PC-3 (cell line): ENCODE results near the gene FGGY.
"Not testable (repeated sequence)": the region's sequence is repeated elsewhere in the genome, so short reads cannot be mapped to it uniquely, and the experiment has no call there.

Source experiments
- CTCF ChIP-seq: fragments of 300-600 bp; sonication (generic); conservative IDR thresholded peaks from 2 replicates; pipeline ENCODE4 v1.5.1; 2017; ENCODE audit warnings: antibody characterized with exemption, low read depth, mild to moderate bottlenecking, low read length
- EZH2phosphoT487 ChIP-seq: fragments of 300-600 bp; sonication (generic); IDR thresholded peaks from 2 replicates; pipeline ENCODE4 v1.6.1; 2018; ENCODE audit warnings: mild to moderate bottlenecking, antibody characterized with exemption, low read length, borderline replicate concordance

GRCh38 chr1:59299670-59300069, 2.8 kb downstream of the FGGY start:
- TF ChIP-seq CTCF, EZH2phosphoT487: not testable (repeated sequence)
